ENCODE measurements around the gene SUMF2. TPM values are rescaled to one million over a fixed set of nuclear protein-coding genes. Genes with fewer than 3 reads are reported as not detected.
A peak's percentile ranks its signal among the peaks of the same experiment; 100 is the strongest.
"Not testable (repeated sequence)": the region's sequence is repeated elsewhere in the genome, so short reads cannot be mapped to it uniquely, and the experiment has no call there.

SUMF2 gene
- total and polyA plus RNA-seq, 5 donors, result 39.8 to 50.0 (median 44.3) TPM

DNA sequence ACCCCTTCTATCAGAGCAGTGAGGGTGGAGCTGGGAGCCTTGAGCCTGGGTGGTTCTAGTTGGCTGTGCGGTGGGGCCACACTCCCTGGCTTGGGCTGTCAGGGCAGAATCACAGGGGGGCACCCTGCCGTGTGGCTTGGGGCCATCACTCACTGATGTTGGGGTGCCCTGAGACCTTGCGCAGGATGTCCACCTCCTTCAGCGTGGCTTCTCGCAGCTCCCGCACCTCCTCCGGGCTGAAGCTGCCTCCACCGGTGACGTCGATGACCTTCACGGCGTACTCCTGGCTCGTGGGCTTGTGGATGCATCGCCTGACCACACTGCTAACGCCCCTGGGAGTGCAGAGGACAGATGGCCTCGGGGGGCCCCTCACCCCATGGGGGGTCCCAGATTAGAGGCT is 23.4 kb downstream of the SUMF2 start:
- intact Hi-C loops (cut with DNase I), result no loop called here
- H3K4me3 ChIP-seq (ENCODE audit: low read length), result no peak overlapping the region
- 89% methylated on average over 16 of the region's 16 CpGs for WGBS
- DNase-seq (peak in 1 of 3 donors; percentile 18), ATAC-seq (no peak)
- H3K27ac ChIP-seq (ENCODE audit: low read length), result no peak overlapping the region
- no peaks in the 10 kb centered on the region for H3K9me3 ChIP-seq (ENCODE audit: control insufficient read depth, low read length)
- peaks cover 11% of the 10 kb centered on the region for H3K4me1 ChIP-seq (ENCODE audit: control insufficient read depth, insufficient read depth, low read length)
- H3K27me3 ChIP-seq (ENCODE audit: control insufficient read depth, insufficient read depth), result no peaks in the 10 kb centered on the region

DNA sequence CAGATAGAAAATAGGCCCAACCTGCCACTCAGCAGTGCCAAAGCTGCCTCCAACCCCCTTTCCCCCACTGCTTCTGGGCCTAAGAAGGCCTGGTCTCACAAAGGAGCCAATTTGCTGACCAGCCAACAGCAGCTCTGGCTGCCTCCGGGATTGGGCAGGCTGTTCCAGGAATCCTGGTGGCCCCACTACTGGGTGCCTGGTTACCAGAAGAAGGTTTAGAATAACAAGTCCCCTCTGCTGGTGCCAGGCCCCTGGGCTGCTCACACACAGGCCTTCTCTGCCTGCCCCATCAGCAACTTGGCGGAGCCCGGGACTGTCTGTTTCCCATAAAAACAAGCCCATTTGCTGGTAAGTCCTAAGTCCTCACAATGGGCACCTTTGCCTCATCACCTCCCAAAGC is 27.5 kb downstream of the SUMF2 start:
- H3K27ac ChIP-seq (ENCODE audit: low read length), result peak overlapping the region; percentile 91
- DNase-seq (peak; percentile 73 to 87 (median 84)), ATAC-seq (peak; percentile 84 to 92)

DNA sequence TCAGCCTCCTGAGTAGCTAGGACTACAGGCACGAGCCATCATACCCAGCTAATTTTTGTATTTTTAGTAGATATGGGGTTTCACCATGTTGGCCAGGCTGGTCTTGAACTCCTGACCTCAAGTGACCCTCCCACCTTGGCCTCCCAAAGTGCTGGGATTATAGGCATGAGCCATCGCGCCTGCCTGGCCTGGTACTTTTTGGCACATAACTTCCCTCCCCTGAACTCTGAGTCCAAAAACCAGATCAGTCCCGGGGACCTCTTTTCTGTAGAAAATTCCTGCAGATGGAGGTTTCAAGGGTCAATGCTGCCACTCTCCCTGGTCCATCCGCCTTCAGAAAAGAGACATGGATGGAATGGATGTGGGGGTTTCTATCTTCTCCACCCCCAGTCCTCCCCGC is 28.3 kb downstream of the SUMF2 start:
- Histone ChIP-seq H3K4me1 (ENCODE audit: control insufficient read depth, insufficient read depth, low read length) (peaks cover 12% of the 10 kb centered on the region), H3K27ac (ENCODE audit: low read length) (peak overlapping the region; percentile 82), H3K4me3 (ENCODE audit: low read length) (peak overlapping the region; percentile 1)
- ATAC-seq, result peak in 1 of 2 donors; percentile 2
- H3K9me3 ChIP-seq (ENCODE audit: control insufficient read depth, low read length); H3K27me3 ChIP-seq (ENCODE audit: control insufficient read depth, insufficient read depth); intact Hi-C loops (cut with DNase I); DNase-seq: not testable (repeated sequence)
- WGBS, result 19% methylated on average over 6 of the region's 6 CpGs

More for the DNA sequence above, 27.5 kb downstream of the SUMF2 start:
- peaks cover 12% of the 10 kb centered on the region for H3K4me1 ChIP-seq (ENCODE audit: control insufficient read depth, insufficient read depth, low read length)
- no peaks in the 10 kb centered on the region for H3K9me3 ChIP-seq (ENCODE audit: control insufficient read depth, low read length)
- intact Hi-C loops (cut with DNase I), result no loop called here
- H3K27me3 ChIP-seq (ENCODE audit: control insufficient read depth, insufficient read depth), result no peaks in the 10 kb centered on the region
- H3K4me3 ChIP-seq (ENCODE audit: low read length), result no peak overlapping the region
- WGBS, result 58% methylated on average over 3 of the region's 3 CpGs

DNA sequence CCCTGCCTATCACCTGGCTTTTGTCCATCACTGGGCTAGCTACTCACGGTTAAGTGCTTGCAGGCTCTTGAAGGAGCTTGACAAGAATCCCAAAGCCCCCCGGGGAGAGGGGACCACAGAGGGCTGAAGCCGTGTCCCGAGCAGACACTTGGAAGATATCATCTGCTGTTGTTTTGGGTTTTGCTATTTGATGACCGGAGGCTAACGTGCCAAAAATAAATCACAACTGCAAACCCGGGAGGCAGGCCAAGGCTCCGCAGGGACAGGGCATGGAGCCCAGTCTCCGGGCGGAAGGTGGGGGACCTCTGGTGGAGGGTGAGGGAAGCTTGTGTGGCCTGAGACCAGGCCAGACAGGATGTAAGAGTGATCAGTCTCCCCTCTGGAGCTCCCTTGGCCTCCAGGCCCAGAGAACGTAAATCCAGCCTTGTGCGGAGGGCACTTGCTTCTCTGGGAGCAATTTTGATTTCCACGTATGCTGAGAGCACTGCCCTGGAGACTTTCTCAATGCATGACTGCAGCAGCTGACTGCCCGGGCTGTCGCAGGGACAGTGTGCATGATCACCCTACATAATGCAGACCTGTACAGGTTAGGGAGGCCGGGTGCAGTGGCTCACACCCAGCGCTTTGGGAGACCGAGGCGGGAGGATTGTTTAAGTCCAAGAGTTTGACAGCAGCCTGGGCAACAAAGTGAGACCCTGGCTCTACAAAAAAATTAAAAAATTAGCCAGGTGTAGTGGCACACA is 28.9 kb downstream of the SUMF2 start, which contains the start of gene PHKG1:
PHKG1 (minus strand) TSS at position 164 of the 743 bp plus-strand sequence. CDS start 4,011 bp downstream, outside the sequence.
- ATAC-seq (peak; percentile 91), DNase-seq (peak; percentile 79 to 95 (median 92))
- peaks cover 13% of the 10 kb centered on the region for H3K4me1 ChIP-seq (ENCODE audit: control insufficient read depth, insufficient read depth, low read length)
- no peaks in the 10 kb centered on the region for H3K27me3 ChIP-seq (ENCODE audit: control insufficient read depth, insufficient read depth)
- no peaks in the 10 kb centered on the region for H3K9me3 ChIP-seq (ENCODE audit: control insufficient read depth, low read length)
- H3K27ac ChIP-seq (ENCODE audit: low read length), result peak within 1 kb of the TSS; percentile 91
- intact Hi-C loops (cut with DNase I), result no loop called here
- WGBS, result 30% methylated on average over 19 of the region's 19 CpGs
- H3K4me3 ChIP-seq (ENCODE audit: low read length), result peak within 1 kb of the TSS; percentile 1

DNA sequence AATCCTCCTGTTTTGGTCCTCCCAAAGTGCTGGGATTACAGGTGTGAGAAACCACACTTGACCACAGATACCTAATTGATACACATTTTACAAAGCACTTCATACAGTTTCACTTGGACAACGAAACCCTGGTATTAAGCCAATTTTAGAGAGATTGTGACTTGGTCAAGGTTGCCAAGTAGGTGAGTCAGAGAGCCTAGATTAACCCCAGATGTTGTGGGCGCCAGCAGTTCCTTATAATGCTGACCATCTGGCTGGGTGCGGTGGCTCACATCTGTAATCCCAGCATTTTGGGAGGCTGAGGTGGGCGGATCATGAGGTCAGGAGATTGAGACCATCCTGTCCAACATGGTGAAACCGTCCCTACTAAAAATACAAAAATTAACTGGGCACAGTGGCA is 33.6 kb downstream of the SUMF2 start:
- H3K27ac ChIP-seq (ENCODE audit: low read length), result no peak overlapping the region
- peaks cover 4% of the 10 kb centered on the region for H3K4me1 ChIP-seq (ENCODE audit: control insufficient read depth, insufficient read depth, low read length)
- WGBS, result 53% methylated on average over 5 of the region's 5 CpGs
- no peaks in the 10 kb centered on the region for H3K9me3 ChIP-seq (ENCODE audit: control insufficient read depth, low read length)
- intact Hi-C loops (cut with DNase I), result no loop called here
- H3K4me3 ChIP-seq (ENCODE audit: low read length), result no peak overlapping the region
- DNase-seq (peak in 1 of 3 donors; percentile 59), ATAC-seq (peak; percentile 36 to 56)
- H3K27me3 ChIP-seq (ENCODE audit: control insufficient read depth, insufficient read depth), result no peaks in the 10 kb centered on the region

DNA sequence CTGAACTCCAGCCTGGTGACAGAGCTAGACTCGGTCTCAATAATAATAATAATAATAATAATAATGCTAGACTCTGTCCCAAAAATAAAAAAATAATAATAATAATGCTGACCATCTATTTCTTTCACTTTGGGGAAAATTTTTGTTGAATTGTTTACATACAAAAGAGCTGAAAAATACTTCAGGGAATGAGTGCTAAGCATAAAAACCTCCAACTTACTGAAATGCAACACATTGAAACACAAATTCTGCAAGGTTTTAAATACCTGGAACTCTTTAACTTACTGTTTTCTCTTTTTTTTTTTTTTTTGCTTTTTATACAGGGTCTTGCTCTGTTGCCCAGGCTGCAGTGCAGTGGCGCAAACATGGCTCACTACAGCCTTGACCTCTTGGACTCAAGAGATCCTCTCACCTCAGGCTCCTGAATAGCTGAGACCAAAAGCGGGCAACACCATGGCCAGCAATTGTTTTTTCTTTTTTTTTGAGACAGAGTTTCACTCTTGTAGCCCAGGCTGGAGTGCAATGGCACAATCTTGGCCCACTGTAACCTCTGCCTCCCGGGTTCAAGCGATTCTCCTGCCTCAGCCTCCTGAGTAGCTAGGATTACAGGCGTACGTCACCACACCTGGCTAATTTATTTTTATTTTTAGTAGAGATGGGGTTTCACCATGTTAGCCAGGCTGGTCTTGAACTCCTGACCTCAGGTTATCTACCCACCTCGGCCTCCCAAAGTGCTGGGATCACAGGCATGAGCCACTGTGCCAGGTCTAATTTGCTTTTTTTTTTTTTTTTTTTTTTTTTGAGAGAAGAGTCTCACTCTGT is 34.3 kb downstream of the SUMF2 start:
- H3K4me1 ChIP-seq (ENCODE audit: control insufficient read depth, insufficient read depth, low read length); H3K27ac ChIP-seq (ENCODE audit: low read length); H3K27me3 ChIP-seq (ENCODE audit: control insufficient read depth, insufficient read depth); H3K9me3 ChIP-seq (ENCODE audit: control insufficient read depth, low read length); intact Hi-C loops (cut with DNase I); H3K4me3 ChIP-seq (ENCODE audit: low read length); DNase-seq; ATAC-seq: not testable (repeated sequence)
- 87% methylated on average over 8 of the region's 8 CpGs for WGBS

DNA sequence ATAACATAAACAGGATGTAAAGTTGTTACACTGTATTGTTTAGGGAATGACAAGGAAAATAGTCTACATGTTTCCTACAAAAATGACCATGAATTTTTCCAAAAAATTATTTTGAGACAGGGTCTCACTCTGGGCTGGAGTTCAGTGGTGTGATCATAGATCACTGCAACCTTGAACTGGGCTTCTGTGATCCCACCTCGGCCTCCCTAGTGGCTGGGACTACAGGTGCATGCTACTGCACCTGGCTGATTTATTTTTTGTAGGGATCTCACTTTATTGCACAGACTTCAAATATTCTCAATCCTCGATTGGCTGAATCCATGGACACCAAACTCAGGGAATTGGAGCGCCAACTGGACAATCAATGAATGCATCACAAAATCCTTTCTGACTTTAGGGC is 35.6 kb downstream of the SUMF2 start:
- no peaks in the 10 kb centered on the region for H3K27me3 ChIP-seq (ENCODE audit: control insufficient read depth, insufficient read depth)
- no peak for DNase-seq
- peaks cover 1% of the 10 kb centered on the region for H3K4me1 ChIP-seq (ENCODE audit: control insufficient read depth, insufficient read depth, low read length)
- H3K4me3 ChIP-seq (ENCODE audit: low read length), result no peak overlapping the region
- WGBS, result 96% methylated on average over 3 of the region's 3 CpGs
- no peaks in the 10 kb centered on the region for H3K9me3 ChIP-seq (ENCODE audit: control insufficient read depth, low read length)
- no peak overlapping the region for H3K27ac ChIP-seq (ENCODE audit: low read length)
- intact Hi-C loops (cut with DNase I), result no loop called here
- no peak for ATAC-seq

DNA sequence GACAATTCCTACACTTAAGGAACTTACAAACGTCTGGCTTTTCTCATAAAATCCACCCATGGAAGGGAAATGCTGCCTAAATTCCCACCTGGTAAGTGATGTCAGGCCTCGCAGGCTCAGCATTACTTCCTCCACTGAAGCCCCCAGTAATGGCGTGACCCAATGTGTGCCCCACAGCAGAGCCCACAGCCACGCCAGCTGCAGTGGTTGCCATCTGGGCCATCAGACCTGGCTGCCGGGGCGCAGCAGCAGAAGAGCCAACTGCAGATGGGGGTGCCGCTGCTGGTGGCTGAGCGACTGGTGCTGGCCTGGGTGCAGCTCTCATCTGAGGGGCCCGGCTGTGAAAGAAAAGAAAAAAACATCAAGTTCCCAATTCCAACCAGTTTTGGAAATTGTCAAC is 40.1 kb downstream of the SUMF2 start:
- 88% methylated on average over 9 of the region's 9 CpGs for WGBS
- DNase-seq; H3K27ac ChIP-seq (ENCODE audit: low read length); H3K9me3 ChIP-seq (ENCODE audit: control insufficient read depth, low read length); ATAC-seq; intact Hi-C loops (cut with DNase I); H3K4me3 ChIP-seq (ENCODE audit: low read length); H3K27me3 ChIP-seq (ENCODE audit: control insufficient read depth, insufficient read depth); H3K4me1 ChIP-seq (ENCODE audit: control insufficient read depth, insufficient read depth, low read length): not testable (repeated sequence)

DNA sequence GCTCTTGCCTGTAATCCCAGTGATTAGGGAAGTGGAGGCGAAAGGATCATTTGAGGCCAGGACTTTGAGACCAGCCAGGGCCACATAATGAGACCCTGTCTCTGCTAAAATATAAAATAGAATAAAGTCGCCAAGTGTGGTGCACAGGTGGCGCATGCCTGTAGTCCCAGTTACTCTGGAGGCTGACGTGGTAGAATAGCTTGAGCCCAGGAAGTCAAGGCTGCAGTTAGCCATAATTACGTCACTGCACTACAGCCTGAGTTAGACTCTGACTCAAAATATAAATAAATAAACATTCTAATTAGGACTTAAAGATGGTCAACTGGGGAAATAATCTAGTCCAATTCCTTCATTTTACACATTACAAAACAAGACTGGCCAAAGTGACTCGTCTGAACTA is 41.4 kb downstream of the SUMF2 start:
- peak; percentile 47 to 63 for ATAC-seq
- WGBS, result 22% methylated on average over 6 of the region's 6 CpGs
- no peaks in the 10 kb centered on the region for H3K27me3 ChIP-seq (ENCODE audit: control insufficient read depth, insufficient read depth)
- no peaks in the 10 kb centered on the region for H3K9me3 ChIP-seq (ENCODE audit: control insufficient read depth, low read length)
- H3K4me3 ChIP-seq (ENCODE audit: low read length), result peak overlapping the region; percentile 97
- H3K4me1 ChIP-seq (ENCODE audit: control insufficient read depth, insufficient read depth, low read length), result no peaks in the 10 kb centered on the region
- H3K27ac ChIP-seq (ENCODE audit: low read length), result no peak overlapping the region
- DNase-seq, result no peak
- intact Hi-C loops (cut with DNase I), result no loop called here

DNA sequence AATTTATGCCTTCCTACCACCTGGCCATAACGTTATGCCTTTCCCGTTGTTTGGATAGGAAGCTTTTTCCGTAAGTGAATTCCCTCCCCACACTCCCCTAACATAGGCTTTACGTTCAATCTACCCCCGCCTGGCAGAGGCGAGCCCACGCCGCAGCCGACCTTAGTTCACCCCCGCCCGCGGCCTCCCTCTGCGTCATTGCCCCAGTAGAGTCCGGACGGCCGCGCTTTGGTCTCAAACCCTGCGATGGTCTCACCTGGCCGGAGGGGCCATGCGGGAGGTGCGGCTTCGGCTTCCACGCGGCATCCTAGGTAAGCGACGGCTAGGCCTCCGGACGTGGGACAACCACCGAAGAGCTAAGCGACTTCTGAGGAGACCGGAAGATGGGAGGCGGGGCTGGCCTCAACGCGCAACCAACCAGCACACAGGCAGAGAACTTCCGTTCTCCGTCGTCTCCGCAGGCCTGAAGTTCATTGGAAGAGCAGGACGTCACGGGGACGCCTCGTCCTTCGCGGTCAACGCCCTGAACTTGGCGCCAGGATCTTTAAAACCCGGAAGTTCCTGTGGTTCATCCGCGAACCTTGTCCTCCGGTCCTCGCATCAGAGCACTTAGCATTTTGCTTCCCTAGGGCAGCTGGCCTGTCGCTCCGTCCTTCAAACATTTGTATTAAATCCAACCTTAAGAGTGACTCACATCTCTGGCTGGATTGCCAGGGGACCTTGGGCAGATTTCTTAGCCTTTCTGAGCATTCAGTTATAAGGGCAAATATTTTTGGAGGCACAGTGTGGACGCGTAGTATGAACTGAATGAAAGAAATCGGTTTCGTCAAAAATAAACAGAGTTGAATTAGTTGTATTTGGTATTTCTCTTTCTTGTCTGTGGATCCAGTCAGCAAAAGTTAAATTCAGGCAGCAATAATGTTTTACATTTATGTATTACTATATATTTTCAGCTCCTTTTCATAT is 42.3 kb downstream of the SUMF2 start, which contains the start of gene CHCHD2:
CHCHD2 (minus strand) TSS at position 369 of the 966 bp plus-strand sequence; CDS start at position 306, 63 bp downstream.
- no peaks in the 10 kb centered on the region for H3K4me1 ChIP-seq (ENCODE audit: control insufficient read depth, insufficient read depth, low read length)
- H3K27me3 ChIP-seq (ENCODE audit: control insufficient read depth, insufficient read depth), result no peaks in the 10 kb centered on the region
- 3% methylated on average over 57 of the region's 57 CpGs for WGBS
- peak within 1 kb of the TSS; percentile 97 for H3K4me3 ChIP-seq (ENCODE audit: low read length)
- H3K27ac ChIP-seq (ENCODE audit: low read length), result peak within 1 kb of the TSS; percentile 95
- H3K9me3 ChIP-seq (ENCODE audit: control insufficient read depth, low read length), result no peaks in the 10 kb centered on the region
- intact Hi-C loops (cut with DNase I), result no loop called here
- DNase-seq, result peak; percentile 97 to 98 (median 98)
- ATAC-seq, result peak; percentile 100

Data from right cardiac atrium (tissue), 5 donors.